Putamen (tissue), 1 donor: Measurements from ENCODE around the gene POGLUT3.

ENCODE experiments used
- DNase-seq: peaks from one replicate; pipeline ENCODE4 v3.0.0-alpha.2; 2016; ENCODE audit warnings: low spot score

POGLUT3 gene, protein sequence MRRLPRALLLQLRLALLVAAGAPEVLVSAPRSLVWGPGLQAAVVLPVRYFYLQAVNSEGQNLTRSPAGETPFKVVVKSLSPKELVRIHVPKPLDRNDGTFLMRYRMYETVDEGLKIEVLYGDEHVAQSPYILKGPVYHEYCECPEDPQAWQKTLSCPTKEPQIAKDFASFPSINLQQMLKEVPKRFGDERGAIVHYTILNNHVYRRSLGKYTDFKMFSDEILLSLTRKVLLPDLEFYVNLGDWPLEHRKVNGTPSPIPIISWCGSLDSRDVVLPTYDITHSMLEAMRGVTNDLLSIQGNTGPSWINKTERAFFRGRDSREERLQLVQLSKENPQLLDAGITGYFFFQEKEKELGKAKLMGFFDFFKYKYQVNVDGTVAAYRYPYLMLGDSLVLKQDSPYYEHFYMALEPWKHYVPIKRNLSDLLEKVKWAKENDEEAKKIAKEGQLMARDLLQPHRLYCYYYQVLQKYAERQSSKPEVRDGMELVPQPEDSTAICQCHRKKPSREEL

DNA sequence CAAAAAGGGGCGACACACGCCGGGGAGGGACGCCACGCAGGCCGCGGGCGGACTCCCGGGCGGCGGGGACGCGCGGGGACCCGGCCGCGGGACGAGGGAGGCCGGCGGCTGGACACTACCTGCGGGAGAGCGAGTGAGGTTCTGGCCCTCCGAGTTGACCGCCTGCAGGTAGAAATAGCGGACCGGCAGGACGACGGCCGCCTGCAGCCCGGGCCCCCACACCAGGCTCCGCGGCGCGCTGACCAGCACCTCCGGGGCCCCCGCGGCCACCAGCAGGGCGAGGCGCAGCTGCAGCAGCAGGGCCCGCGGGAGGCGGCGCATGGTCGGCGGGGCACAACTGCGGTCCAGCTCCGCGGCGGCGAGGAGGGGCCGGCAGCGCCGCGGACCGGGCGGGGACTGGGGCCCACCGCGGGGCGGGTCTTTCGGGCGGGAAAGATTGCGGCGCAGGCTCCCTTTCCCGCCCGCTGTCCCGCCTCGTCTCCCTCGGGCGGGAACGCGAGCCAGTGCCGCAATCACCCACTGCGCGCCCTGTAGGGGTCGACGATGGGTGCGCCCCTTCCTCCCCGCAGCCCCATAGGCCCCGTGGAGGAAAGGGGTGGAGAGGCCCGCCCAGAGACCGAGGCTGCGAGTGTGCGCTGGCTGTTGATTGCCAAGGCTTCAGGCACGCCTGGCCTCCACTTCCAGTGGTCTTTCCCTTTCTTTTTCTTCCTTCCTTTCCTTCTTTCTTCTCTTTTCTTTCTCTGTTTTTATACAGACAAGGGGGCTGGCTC, at the start of gene POGLUT3:
POGLUT3 (minus strand) TSS at position 339 of the 770 bp plus-strand sequence; CDS start at position 321, 18 bp downstream.
- peak; percentile 27 for DNase-seq

DNA sequence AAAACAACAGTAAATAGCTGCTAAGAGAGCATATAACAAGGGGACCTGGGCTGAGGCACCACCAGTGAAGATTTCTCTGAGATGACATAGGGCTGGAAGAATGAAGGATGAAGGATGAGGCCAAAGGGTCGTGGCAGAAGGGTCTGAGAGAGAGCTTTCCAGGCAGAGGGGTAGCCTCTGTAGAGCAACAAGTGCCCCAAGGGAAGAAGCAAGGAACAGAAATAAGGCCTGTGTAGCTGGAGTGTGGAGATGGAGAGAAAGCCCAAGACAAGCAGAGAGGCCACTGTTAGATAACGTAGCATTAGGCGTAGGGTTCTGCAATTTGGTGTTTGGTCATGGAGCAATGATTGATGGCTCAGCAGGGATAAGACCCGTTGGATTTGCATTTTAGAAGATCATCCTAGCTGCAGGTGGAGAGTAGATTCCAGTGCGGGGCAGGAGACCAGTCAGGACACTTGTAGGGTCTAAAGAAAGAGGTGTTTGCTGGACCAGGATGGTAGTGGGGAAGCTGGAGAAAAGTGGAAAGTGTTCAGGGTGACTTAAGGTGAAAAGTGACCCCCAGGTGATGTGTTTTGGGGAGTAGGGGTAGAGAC, 47.8 kb upstream of the POGLUT3 start:
- no peak for DNase-seq

DNA sequence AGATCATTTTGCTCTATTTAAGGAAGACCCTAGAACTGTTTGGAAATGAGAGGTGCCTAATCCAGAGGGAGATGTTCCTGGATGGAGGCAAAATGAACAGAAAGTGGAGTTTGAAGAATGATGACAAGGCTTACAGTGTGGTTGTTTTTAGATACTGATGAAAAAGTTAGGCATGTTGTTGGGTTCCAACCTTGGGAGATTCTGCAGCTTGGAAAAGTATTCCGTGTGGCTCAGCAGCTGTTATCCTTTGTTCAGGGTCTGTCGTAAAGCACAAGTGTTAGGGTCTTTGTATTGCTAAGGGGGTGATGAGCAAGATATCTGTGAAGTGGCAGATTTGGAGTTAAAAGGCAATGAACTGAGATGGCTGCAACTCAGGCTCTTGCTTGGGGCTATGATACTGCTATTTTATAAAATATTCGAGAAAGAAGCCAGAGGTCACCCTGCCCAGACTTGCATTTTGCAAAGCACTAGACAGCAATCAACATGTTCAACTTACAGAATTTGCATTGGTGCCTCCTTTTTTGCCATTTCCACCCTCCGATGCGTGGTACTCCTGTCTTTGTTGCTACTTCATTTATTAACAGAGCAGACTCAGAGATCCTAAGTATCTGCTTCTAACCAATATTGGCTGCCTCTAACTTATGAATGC, 45.3 kb upstream of the POGLUT3 start:
- DNase-seq, result no peak

DNA sequence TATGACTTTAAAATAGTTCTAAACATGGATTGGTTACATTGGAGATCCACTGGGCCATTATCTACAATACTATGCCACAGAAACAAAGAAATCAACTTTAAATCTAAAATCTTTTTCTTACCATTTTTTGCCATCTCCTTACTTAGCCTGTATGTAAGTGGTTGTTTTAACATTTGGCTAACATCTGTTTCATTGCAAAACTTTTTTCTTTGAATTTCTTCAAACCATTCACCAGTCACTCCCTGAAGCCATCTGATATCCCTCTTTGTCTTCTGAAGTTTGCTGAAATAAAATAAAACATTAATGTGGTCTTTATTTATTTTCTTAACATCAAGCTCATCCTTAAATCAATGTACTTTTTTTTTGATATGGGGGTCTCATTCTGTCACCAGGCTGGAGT, 43.3 kb upstream of the POGLUT3 start:
- no peak for DNase-seq

DNA sequence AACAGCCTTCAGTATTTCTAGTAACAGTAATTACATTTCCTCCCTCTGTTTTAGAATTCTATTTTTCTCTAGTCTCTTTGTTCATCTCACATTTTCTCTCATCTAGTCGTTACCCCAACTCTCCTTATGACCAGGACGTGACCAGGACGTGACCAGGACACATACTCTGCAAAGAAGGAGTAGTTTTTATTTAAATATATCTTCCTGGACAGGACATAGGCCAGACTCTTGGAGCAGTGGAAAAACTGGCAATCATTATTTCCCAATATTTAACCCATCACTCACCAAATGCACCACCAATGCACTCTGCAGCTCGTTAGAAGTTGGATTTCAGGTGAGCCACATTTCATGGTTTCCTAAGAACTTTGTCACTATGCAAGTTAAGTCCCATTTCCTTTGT, 40.3 kb upstream of the POGLUT3 start:
- DNase-seq, result no peak

DNA sequence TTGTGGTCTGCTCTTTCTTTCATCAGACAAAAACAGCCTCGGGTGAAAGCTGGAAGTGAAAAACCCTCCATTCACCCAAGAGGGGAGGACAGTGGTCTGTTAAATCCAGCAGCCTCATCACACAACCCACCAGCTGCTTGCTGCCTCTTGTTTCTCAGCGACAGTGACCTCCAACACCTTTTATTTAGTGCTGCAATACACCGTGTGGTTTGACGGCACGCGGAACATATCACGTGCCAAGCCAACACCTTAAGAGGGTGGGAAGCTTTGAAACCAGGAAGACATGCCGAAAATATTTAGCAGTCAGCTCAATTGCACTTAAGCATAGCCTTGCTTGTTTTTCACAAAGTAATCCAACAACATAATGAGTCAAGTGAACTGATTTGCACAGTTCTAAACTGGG, 39.8 kb upstream of the POGLUT3 start:
- DNase-seq, result no peak

DNA sequence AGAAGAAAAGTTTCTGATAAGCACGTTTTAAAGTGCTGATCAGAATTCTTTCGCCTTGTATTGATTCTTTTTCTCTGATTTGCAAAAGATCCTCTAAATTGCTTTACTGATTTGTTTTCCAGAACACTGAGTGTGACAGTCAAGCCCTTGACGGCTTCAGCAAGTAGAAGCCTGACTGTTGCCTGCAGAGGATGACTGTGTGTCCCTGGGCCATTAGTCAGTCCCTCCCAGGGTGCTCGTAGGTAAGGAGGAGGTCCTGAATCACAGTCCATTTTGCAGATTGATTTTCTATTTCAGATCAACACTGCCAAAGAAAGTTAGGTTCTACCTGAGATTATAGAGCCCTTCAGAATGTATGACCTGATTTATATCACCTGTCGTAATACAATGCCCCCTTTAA, 38.6 kb upstream of the POGLUT3 start:
- DNase-seq, result no peak

DNA sequence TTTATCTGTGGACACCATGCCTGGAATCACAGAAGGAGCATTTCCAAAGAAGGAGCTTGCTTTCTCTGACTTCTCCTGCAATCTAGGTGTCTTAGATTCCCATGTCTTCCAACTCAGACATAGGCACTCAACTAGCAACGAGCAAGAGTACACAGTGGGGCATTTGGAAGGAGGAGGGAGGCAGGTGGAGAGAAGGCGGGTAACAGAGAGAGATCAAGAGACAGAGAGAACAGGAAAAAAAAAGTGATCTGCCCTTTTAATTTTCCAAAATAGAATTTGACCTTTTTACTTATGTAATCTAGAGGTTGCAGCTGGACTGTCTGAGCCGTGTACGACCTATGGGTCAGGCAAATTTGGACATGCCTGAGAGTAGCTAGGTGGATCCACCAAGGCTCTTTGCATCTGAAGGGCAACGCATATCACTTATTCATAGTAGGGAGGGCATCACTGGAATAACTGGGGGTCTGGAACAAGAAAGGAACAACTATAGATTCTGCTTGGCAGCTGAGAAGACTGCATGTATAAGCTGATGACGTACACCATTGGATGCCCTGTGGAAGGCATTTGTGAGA, 37.3 kb upstream of the POGLUT3 start:
- no peak for DNase-seq

DNA sequence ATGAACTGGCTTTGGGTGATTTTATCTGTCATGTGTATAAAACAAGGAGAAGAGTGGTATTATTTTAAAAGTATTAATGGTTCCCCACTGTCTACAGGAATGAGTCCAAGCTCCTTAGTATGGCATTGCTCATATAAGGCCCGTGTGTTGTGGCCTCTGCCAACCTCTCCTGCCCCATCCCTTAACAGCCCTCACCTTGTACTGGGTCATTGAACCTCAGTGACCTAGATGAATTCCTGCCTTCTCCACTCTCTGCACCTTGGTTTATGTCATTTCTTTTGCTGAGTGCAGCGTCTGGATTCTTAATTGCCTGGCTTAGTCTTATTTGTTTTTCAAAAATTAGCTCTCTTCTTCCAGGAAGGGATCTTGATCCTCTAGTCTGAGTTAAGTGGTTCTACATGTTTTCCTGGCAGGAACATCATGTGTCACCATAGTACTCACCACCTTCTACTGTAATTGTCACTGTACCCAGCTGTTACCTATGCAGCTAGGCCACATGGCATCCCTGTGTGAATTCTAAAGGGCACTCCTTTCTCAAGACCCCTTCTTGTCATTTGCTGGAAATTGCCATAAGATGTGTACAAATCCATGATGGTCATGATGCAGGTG, 36.2 kb upstream of the POGLUT3 start:
- no peak for DNase-seq

DNA sequence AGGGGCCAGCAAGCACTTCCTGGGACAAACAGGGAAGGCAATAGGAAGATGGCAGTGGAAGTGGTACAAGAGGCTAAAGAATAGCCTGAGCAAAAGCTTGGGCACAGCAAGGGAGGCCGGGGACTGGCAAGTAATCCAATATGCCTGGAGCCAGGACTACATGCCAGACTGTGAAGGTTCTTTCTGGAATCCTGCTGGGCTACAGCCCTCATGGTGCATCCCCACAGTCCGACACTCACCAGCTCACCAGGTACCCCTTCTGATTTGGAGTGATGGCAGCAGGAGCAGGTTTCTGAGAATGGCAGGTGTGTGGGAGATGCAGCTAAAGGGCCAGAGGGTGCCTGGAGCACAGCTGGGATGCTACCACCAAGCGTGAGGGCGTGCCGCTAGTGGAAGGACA, 32.2 kb upstream of the POGLUT3 start:
- no peak for DNase-seq

DNA sequence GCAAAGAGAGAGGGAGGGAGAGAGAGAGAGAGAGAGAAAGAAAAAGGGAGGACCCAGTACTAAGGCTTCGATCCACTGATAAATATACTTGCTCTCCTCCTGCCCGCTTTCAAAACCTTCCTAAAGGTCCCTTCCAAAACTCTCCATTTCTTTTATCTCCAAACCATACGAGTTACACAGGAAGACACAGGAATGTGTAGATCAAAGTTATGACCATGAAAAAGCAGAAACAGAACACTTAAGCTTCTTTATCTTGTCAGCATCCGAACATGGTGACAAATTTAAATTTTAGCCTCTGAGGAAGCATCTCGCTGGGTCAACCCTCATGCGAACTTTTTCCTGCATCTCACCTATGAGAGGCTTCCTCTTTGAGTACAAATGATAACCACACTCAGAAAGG, 29.2 kb upstream of the POGLUT3 start:
- DNase-seq, result no peak

DNA sequence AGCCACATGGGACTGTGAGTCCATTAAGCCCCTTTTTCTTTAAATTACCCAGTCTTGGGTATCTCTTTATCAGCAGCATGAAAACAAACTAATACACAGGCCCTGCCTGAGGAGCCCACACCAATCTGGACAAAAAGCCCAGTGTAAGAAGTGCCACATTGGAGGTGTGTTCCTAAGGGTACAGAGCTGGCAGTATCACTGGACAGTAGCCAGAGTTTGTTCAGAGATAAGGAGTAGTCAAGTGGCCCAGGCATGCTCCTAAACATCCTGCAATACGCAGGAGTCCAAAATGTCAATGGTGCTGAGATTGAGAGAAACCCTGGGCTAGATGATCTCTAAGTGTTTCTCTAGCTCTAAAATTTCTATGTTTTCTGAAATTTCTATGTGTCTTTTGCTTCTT, 27.0 kb upstream of the POGLUT3 start:
- DNase-seq, result no peak

DNA sequence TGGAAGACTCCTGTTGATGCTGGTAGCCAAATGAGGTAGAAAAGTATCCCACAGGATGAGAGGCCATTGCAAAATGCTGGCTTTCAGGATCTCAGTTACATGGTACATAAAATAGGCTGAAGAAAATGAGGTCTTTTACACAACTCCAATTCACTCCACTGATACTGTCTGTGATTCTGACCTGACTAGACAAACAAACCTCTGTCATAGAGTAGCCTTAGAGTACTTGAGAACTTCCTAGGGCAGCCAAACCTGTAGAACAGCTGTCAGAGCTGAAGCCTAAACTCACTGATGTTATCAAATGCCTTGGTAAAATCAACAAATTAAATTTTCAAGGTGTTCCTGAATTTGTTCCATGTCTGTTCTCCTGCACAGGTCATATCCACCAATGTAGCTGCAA, 26.2 kb upstream of the POGLUT3 start:
- no peak for DNase-seq

DNA sequence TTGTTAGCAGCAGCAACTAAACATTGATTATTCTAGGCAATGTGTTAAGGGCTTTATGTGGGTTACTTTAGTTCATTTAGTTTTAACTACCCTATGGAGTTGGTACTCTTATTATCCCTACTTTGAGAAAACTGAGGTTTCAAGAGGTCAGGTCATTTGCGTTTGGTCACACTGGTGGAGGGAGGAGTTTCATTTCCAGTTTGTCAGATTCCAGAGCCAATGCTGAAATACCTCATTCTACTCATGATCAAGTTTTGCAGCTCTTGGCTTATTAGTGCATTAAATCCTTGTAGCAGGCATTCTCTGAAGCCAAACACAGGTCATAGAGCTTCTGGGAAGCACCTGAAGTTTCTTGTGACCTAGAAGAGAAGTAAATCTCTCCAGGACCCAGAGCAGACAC, 24.1 kb upstream of the POGLUT3 start:
- DNase-seq, result no peak

DNA sequence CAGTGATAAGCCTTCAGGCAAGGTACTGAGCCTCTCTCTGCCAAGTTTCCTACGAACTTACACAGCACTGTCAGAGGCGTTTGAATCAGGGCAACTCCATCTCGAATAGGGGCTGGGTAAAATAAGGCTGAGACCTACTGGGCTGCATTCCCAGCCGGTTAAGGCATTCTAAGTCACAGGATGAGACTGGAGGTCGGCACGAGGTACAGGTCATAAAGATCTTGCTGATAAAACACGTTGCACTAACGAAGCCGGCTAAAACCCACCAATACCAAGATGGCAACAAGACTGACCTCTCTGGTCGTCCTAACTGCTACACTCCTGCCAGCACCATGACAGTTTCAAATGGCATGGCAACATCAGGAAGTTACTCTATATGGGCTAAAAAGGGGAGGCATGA, 20.4 kb upstream of the POGLUT3 start:
- DNase-seq, result no peak

DNA sequence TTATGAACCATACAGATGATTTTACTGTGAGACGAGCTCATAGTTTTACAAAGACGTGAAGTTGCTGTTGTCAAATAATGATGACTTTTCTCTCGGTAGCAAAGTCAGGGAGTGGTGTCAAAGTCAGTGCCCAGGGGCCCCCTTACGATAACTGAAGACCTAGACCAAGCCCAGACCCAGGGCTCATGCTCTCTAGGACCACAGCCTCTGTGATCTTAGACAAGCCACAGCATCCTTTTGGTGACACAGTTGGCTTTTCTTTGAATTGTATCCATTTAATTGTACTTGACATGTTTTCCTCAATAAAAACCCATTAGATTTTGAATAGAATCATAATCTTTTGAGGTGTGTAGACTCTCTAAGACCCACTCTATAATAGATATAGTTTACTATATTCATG, 17.9 kb upstream of the POGLUT3 start:
- no peak for DNase-seq

DNA sequence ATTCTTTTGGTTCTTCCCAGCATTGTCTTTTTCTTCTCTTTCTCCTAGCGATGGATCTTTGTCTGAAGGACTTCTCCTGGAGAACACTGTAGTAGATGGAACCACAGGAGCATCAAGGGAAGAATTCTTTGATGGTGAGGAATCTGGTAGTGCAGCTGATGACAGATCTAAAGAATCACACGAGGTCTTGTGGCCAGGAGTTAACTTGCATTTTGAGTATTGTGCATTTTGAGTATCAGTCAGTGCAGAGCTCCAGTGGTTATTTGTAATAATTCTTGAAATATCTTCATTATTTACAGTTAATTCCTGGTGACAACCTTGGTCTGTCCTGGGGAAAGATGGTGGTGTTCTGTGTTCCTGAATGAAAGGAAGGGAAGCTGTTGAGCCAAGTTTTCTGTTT, 14.5 kb upstream of the POGLUT3 start:
- no peak for DNase-seq

DNA sequence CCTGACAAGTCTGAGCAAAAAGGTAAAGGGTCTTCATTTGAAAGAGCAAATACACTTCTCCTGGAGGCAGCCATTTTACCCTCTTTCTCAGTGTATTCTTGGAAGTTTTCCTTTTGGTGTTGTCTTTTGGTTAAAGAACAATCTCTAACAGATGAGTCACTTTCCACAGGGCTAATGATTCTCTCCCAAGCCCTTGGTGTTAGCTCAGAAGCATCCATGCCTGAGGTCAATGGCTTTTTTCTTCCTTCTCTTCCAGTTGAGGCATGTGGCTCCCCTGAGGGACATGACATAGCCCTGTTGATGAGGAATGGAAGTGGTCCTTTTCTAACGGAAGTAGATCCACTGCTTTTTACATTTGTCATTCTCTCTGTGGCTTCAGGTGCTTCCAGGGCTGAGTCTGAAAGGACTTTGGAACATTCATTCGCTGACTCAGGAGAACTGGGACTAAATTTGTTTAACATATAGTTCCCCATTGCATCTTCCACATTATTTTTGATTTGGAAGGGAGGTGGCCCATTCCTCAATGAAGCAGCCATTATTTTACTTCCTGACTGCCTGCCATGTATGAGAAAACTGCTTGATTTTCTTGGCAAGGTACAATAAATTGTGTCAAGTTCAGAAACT, 13.8 kb upstream of the POGLUT3 start:
- DNase-seq, result no peak

DNA sequence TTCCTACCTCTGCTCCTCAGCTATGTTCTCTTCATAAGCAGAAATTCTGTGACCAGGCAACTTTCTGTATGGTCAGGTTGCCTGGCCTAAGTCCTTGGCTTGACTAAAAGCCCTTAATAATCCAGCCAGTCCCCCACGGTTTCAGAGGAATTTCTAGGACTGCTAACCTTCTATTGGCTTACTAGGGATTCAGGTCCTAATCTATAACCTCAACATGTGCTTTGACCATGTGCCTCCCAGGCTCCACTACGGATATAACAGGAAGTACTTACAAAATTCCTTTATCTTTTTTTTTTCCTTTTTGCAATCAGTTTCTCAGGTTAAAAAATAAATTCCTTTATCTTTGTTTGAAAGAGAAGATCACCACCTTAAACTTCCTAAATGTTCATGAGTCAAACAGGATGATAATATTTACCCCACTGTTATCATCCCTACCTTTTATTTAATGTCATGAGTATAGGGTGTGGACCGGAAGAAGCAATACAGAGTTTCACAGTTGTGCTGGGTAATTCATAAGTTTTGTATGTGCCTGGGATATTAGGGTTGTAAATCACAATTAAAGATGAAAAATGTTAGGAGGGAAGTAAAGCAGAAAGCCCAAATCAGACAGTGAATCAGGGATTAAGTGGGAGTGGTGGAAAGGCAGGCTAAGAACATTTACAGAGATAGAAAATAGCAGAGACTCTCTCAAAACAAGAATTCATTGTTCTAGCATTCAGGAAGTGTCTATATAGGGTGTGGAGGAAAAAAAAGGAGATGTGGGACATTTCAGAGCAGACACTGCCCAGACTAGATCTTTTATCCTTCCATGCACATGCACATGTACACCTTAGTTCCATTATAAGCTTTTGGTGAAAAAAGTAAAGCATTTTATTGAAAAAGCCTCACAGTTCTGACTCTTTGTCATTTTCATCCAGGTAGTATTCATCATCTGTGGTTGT, 10.7 kb upstream of the POGLUT3 start:
- no peak for DNase-seq

DNA sequence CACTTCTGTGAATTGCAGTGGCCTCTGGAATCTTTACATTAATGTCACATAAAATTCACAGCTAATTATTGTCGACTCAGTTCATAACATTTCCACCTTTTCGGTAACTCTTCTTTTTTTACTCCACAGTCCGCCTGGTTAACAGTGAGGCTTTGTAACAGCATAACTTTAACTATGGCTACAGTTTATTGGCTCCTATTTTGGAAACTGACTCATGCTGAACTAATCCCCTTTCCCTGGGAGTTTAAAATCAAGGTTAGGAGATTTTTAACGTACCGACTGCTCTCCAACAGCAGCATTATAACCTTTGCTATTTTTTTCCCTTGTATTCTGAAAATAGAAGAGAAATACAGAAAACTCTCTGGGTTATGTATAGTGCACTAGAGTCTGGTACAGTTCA, 3.2 kb upstream of the POGLUT3 start:
- no peak for DNase-seq
